ENCODE results near the gene PTPRK.

PTPRK gene

GRCh38 chr6:127920804-127921203, 599.6 kb downstream of the PTPRK start:
- no peak for DNase-seq (ENCODE audit: low spot score)

Measured in COLO829 (cell line).